ENCODE results near the gene HIPK1.

GRCh38 chr1:114023377-114023776 lies 94.3 kb downstream of the HIPK1 start:
- TF ChIP-seq CTCF (IDR thresholded peaks at IDR 0.05) (no peak), EP300 (IDR thresholded peaks at IDR 0.05) (no peak), POLR2A (IDR thresholded peaks at IDR 0.05) (no peak)
